Activated CD4-positive, CD25-positive, alpha-beta regulatory T cell (primary cell): ENCODE measurements around the gene SLC1A2.

Experiments used
- DNase-seq, 4 experiments: peaks; one replicate each; lab custom pipeline; 2025; lab: John Stamatoyannopoulos, UW

Gene SLC1A2

DNA sequence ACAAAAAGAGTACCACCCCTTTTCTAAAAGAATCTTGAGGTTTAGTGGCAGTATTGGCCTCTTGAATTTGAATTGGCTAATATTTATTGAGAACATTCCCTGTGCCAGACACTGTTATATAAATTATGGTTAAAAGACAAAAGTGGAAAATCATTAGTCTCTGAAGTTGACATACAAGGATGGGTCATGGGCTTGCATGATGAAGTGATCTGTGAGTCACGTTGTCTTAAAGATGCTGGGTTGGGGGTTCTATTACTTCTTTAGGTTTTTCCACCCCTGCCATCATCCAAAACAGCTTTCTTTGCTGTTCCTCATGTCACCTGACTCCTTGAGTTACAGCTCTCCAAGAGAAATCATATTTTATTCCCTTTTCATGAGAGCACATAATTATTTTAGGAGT lies 195.4 kb downstream of the SLC1A2 start:
- DNase-seq: no peak

DNA sequence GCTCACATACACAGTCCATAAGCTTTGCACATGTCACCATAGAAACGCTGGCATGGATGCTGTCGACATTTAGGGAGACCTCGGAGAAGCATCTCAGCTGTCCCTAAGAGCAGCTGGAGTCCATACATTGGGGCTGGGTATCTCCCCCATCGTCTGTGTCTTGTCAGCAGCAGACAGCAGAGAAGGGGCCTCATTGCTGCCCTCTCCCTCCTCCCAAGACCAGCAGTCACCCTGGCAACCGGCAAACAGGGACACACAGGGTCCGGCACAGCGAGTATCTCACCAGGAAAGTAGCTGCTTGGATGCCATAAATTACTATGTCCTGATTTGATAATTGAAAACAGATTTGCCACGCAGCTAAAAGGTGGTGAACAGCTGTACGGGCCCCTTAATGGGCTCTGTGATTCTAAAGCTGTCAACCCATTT lies 196.0 kb downstream of the SLC1A2 start:
- no peak for DNase-seq

DNA sequence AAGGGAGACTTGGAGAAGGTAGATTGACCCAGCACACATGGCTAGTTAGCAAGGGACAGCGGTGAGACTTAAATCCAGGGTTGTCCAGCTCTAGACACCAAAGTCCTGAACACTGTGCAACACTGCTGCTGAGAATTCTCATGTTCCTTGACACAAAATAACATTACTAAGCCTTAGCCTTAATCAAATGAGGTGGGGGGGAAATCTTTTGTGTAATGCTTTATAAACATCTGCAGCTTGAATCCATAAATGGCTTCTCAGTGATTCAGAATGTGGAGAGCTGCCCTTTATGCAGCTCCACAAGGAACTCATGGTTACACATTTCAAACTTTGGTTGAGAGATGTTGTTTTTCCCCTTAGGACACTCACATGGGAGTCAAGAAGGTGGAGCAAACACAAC lies 200.4 kb downstream of the SLC1A2 start:
- no peak for DNase-seq

DNA sequence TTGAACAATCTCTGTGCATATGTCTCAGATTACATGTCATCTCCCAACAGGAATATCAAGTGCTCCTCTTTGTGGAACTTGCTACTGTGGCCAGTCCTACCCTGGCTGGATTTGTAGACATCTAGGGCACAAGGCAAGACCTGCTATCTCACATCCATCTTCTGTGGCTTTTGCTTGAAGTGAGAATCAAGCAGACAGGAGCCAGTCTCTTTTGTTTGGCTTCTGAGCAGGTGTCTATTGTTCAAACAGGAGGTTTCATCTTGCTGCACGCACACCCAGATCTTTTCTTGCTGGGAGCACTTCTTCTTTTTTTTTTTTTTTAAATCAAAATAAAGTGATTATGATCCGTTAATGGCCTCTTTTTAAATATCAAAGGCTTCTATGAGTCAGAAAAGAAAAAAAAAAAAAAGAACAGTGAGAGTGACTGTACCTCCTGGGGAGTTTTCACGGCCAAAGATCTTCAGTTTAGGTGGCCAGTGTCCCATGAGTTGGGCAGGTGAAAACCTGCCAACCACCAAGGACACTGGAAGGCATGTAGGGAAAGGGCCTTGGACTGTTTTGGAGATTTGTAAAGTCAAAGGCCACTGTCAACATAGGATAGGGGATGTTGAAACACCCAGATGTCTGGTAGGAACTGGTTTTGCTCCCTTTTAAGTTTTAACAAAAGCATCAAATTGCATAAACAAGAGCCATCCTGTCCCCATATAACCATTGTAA lies 202.2 kb downstream of the SLC1A2 start:
- DNase-seq: peak in 1 of 4 experiments; percentile 5

DNA sequence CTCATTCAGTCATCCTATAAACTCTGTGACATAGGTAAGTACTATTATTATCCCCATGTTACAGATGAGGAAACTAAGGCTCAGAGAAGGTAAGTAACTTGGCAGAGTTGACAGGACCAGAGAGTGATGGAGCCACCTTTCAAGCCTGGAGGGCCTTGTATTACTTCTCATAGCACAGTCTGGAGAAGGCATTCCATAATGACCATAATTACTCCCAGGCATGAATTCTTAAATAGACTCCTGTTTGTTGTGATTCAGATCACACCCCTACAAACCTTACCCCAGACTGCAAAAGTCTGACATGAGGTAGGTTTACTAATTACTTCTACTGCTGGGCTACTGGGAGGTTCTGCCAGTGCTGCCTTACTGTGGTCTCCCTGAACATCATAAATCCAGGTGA lies 203.4 kb downstream of the SLC1A2 start:
- no peak for DNase-seq

DNA sequence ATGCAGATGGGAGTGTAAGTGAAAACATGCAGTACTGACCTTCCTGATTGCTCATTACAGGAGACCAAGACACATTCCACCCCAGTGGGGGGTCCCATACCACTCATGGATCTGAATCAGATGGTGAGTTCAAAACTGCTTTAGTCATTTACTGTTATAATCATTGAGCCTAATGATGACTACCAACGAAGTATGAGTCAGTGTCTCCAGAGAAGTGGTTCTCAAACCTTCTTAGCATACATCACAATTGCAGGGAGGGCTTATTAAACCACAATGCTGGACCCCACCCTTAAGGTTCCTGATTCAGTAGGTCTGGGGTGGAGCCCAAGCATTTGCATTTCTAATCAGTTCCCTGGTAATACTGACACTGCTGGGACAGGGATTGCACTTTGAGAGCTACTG lies 204.6 kb downstream of the SLC1A2 start:
- DNase-seq: peak in 2 of 4 experiments; percentile 16 to 19

DNA sequence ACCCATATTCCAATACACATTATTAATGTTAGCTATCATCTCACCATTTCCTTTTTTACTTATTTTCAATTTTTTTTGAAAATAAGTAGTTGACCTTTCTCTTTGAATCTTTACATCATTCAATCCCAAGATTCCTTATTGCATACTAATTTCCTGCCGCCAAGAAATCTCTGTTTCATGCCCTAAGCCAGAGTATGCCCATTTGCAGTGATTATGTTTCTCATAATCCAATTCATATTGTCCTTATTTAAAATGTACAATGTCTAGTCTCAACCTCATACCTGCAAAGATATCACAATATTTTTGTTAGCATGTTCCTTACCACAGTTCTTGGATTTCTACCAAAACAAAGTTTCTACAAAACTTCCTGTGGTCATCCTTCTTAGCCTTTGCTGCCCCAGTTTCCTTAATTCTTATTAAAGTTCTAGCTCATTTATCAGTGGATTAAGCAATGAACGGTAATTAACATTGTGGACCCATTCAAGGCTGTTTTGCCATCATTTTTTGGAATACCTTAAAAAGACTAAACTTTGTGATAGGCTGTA lies 205.1 kb downstream of the SLC1A2 start:
- no peak for DNase-seq

DNA sequence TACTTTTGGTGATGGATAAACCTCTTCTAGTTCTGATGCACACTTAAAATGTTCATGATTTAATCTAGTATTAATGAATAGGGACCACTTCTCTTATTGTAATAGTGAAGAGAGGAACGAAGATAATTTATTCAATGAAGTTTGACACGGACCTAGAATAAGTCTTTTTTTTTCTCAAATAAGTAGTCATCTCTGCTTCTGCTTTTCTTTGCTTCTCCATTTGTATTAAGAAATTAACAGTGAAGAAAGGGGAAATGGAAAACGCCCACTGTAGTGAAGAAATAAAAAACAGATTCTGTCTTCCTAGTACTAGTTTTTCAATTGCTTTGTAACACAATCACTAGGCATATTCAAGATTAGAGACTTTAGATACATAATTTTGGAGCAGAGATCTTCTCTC lies 207.4 kb downstream of the SLC1A2 start:
- no peak for DNase-seq

DNA sequence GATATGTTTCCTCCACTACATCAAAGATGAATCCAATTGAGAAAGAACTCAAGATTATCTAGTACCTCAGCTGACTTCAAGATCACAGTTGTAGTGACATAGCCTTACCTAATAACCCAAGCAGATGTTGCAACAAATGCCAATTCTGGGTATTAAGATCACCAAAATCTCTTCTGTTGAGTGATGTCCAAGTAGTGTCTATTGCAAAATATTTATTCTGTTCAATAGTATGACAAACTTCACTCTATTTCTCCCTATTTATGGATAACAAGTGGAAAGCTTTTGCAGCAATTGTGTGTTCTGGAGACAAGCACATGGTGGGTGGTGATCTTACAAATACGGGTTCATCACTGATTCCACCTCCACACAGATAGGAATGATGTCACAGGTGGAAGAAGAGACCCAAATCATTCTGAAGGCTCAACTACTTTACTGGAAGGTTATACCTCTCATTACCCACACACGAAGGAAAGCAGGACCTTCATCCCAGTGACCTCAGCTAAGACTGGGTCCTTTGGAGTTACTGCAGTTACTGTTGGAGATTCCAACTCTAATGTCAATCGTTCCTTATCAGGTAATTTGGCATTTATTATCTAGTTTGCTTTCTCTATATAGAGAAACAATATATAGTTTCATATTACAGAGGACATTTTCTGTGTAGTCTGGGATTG lies 208.3 kb downstream of the SLC1A2 start:
- DNase-seq: no peak

DNA sequence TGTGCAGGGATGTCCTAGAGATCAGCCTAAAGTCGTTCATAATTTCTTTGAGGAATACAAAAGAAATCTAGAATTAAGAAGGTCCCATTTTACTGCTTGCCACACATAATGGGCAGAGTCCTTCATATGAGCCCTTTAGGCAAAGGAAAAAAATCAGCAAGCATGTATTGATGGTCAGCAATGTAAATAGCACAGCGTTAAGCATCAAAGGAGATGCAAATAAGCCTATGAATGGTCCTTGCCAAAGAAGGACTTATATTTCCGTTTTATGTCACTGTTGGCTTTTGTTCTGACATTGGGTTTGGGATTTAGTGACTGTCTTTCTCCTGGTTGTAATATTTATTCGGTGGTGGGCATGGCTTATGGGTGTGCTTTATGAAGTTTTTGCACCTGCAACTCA lies 210.6 kb downstream of the SLC1A2 start:
- DNase-seq: no peak

DNA sequence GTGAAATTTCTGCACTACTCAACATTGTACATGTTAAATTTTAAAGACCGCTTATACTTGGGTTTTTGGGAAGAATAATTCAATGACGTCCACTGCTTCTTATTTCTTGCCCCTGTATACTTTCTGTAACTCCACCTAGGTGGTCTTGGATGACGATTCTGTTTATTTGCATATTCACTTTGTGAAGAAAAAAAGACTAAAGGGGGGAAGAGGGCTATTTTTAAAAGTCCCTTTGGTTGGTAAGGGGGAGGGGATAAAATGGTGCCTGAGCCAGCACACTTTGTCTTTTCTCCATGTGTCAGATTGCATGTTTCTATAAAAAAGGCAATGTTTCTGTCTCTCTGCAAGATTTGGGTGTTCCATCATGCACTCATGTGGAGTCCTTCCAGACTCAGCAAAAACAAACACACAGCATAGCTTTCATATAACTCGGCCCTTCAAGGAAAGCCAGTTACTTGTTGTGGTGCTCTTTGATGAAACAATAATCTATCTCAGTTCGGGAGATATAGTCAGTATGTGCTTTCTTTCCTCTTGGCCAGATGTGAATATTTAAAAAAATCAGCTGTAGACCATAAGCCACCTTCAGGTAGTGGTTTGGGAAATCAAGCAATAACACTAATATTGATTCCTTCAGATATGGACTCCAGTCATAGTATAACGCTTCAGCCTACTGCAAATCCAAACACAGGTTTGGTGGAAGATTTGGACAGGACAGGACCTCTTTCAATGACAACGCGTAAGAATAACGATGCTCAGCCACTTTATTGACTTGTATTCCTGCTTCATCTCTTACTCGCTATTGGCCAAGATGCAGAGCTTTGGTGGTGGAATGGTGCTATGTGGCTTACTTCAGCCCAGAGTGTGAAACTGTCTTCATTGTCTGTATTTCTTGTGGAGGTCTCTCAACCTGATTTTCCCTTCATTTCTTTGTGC lies 211.6 kb downstream of the SLC1A2 start:
- no peak for DNase-seq

DNA sequence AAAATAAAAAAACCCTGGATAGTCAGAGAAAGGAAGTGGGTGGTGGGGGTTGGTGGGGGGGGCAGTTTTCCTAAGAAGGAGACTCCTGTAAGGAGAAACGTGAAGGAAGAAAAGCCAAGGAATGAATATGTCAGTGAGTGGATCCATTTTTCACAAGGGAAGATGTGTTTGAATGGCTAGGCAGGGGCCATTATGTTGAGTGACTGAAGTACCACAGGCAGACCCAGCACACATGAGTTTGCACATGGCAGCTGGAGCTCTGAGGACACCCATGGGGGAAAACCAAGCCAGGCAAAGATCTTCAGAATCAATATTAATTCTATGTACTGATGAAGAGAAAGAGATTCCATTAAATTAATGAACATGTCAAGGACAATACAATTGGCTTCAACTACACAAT lies 212.7 kb downstream of the SLC1A2 start:
- no peak for DNase-seq

DNA sequence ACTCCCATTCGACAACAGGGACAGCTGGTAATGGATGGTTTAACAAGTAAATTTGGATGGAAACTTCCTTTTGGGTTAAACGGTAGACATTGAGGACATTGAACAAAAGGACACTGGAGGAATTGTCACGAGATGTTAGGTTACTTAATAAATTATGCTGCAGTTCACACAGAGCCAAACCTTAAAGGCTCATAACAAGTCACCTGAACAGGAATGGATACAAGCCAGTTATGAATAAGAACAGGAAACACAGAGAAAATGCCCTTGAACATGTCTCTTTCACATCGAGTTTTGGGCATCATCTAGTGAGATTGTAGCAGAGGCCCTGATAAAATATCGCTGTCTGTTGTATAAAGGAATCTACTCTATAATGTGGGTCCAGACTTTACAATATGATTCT lies 214.7 kb downstream of the SLC1A2 start:
- no peak for DNase-seq
